HG02588 (cell line): Measurements from ENCODE around the gene TPSB2.

Source experiments
- ATAC-seq: cut with Tn5 transposase; IDR thresholded peaks from one replicate; pipeline ENCODE4 v1.9.1; 2021; ENCODE audit warnings: mild to moderate bottlenecking, moderate library complexity; ENCODE audit not compliant: unreplicated experiment

TPSB2 gene

DNA sequence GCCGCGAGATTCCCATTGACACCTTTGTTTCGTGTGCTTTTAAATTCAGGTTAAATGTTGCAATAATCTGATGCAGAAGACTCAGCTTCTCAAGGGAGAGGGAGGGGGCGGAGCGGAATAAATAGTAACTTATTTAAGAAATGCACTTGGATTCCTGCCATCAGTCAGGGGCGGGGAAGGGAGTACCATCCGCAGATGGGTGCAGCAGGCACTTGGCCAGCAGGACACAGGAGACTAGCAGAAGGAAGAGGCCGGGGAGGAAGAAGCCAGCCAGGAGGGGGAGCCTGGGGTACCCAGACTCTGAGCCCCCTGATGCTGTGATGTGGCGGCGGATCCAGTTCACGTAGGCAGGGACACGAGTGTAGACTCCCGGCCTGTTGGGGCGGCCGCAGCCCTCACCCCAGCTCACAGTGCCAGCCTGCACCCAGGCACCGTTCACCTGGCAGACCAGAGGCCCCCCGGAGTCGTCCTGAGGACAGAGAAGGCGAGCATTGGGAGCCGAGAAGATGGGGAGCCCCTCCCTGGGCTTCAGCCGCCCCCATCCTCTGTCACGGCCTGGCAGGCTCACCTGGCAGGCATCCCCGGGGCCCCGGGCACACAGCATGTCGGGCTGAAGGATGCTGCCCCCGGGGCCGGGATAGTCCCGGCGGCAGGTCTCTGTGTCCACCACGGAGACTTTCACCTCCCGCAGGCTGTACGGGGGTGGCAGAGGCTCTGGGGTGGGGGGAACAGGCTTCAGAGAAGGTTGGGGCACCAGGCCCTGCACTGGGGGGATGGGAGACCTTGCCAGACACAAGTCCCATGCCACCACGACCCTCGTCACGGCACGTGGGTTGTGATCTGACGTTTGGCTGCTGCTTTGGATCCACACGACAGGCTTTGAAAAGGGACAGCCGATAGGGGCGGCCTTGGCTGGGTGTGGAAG is 8.1 kb downstream of the TPSB2 start:
- ATAC-seq, result no peak

GRCh38 chr16:1220841-1221627 is 8.9 kb downstream of the TPSB2 start:
- no peak for ATAC-seq

- no peak for ATAC-seq
Measured at GRCh38 chr16:1220098-1220728, 9.8 kb downstream of the TPSB2 start.

DNA sequence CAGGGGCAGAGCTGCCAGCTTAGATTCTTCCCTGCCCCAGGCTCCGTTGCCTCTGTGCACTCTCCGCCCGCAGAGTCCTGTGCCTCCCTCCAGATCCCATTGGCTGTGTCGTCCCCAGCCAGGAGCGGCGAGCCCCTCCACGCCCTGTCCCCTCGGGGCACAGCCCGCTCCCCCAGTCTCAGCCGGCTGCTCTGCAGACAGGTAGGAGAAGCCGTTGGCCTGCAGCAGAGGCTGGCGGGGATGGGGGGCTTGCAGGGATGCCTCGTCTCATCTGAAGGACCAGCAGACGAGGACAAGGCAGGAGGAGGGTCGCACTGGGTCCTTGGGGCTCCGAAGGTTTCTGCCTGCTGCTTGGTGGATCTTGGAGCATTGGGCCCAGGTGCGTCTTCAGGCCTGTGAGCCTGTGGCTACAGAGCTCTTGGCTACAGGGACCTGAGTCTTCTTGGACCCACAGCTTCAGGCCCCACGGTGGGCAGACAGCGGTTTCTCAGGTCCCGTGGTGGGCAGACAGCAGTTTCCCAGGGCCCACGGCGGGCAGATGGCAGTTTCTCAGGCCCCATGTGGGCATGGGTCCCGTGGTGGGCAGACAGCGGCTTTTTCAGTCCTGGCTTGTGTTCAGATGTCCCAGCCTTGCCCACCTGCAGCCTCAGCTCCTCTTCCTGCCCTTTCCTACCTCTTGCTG is 10.9 kb downstream of the TPSB2 start:
- ATAC-seq, result no peak

DNA sequence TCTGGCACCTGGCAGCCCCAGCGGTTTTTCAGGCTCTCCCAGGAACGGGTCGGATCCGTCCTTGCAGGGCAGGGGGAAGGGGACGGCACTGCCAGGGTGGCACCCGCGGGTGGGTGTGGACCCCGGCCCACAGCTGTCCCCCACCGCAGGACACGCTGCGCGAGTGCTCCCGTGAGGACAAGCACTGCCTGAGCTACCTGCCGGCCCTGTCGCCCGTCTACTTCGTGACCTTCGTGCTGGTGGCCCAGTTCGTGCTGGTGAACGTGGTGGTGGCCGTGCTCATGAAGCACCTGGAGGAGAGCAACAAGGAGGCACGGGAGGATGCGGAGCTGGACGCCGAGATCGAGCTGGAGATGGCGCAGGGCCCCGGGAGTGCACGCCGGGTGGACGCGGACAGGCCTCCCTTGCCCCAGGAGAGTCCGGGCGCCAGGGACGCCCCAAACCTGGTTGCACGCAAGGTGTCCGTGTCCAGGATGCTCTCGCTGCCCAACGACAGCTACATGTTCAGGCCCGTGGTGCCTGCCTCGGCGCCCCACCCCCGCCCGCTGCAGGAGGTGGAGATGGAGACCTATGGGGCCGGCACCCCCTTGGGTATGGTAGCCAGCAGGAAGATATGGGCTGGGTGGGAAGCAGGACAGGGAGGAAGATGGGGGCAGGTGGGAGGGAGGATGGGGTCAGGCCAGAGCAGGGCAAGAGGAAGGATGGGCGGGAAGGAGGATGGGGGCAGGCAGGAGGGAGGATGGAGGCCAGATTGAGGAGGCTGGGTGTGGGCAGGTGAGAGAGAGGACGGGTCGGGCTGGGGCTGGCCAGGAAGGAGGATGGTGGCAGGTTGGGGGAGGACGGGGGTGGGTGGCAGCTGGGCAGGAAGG is 11.7 kb downstream of the TPSB2 start:
- ATAC-seq, result no peak

DNA sequence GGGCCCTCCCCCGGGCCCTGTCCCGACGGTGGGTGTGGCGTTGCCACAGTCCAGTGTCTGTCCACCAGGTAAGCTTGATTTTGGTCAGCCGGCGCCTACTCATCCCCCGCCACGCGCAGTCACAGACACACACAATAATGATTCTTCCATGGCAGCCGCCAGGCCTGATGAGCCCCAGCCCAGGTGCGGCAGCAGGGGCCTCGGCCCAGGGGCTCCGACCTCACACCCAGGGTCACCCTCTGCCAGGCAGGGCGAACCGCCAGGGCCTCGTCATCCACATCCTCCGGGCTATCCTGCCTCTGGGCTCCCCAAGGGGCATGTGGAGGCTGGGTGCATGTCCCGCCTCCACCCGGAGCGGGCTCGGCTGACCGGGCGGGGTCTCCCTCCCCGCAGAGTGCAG is 12.5 kb downstream of the TPSB2 start:
- no peak for ATAC-seq

DNA sequence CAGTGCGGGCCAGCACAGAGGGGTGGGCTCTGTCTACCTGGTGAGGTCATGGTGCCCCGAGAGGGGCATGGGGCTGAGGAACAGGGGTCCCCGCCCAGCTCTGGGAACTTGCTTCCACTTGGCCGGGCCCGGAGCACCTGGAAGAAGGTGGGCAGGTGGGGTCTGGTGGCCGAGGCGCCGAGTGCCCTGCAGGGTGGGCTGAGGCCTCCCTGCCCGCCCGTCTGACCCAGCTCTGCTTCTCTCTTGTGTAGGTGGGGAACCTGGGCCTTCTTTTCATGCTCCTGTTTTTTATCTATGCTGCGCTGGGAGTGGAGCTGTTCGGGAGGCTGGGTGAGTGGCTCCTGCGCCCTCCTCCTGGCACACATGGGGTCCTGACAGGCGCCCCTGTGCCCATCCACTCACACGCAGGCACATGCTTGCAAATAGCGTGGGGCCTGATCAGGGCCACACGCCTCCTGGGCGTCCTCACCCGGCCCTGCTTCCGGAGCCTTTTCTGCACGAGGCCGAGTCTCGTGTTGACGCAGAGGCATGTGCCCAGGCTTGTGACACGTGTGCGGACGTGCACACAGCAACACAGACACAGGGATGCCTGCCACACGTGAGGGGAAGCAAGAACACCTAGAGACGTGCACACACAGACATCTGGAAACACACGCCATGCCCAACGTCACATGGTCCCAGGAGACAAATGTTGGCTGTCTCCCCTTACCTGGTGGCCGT is 13.1 kb downstream of the TPSB2 start:
- no peak for ATAC-seq

DNA sequence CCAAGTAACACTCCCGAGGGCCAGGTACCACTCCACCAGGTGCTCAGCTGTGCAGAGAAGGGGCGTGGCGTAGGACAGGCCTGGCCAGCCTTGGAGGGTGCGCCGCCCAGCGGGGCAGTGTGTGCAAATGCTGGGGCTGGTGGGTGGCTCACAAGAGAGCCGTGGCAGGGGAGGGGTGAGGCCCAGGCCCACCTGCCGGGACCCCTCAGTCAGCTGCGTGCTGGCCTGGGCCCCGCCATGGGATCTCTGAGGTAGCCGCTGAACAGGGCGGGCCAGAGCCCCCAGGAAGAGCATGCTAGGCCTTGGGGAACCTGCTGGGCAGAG is 13.7 kb downstream of the TPSB2 start:
- no peak for ATAC-seq

- ATAC-seq, result no peak
Measured at GRCh38 chr16:1215574-1216295, 14.2 kb downstream of the TPSB2 start.

DNA sequence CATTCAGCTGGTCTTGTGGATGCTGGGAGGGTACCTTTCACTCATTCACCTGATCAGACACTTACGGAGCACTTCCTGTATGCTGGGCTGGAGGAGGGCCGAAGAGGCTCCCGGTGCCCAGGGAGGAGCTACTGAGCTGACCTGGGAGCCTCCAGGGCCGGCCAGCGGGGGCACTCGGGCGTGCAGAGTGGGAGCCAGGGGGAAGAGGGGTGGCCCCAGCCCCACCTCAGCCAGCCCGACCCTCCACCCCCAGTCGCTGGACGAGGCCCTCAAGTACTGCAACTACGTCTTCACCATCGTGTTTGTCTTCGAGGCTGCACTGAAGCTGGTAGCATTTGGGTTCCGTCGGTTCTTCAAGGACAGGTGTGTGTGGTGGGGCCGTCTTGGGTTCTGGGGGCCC is 15.3 kb downstream of the TPSB2 start:
- ATAC-seq, result no peak

- ATAC-seq, result no peak
Measured at GRCh38 chr16:1213796-1214372, 16.1 kb downstream of the TPSB2 start.

DNA sequence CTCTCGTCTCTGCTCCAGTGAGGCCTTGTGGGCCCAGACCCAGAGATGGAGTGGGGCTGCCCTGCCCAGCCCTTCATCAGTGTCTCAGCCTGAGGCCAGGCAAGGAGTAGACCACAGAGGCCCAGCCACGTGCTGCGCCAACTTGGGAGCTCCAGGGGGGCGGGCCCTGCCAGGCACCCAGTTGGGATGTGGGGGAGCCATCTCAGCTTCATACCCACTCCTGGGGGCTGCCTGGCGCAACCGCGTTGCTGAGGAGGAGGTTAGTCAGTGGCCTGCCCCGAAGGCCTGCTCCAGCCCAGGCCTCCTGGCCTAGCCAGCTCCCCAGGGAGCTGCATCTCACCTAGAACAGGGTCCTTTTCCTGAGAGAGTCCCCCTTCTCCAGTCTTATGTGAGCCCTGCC is 16.8 kb downstream of the TPSB2 start:
- ATAC-seq, result no peak

- ATAC-seq, result no peak
Measured at GRCh38 chr16:1212616-1213194, 17.3 kb downstream of the TPSB2 start.

DNA sequence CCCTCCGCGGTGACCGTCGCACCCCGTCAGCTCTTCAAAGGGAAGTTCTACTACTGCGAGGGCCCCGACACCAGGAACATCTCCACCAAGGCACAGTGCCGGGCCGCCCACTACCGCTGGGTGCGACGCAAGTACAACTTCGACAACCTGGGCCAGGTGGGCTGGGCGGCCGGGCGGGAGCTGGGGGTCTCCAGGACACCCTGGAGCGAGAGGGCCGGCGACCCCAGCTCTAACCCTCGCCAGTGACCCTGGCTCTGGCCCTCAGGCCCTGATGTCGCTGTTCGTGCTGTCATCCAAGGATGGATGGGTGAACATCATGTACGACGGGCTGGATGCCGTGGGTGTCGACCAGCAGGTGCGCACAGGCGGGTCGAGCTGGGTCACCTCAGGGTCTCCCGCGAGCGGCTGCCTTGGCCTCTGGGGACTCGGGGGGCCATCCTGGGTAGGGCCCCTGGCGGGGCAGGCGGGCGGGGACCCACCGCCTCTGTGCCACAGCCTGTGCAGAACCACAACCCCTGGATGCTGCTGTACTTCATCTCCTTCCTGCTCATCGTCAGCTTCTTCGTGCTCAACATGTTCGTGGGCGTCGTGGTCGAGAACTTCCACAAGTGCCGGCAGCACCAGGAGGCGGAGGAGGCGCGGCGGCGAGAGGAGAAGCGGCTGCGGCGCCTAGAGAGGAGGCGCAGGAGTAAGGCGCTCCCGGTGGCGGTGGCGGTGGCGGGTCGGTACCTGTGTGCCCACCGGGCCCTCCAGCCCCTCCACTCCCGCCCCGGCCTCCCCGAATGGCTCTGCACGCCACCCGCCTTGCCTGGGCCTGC is 18.3 kb downstream of the TPSB2 start:
- ATAC-seq, result no peak

- ATAC-seq, result no peak
Measured at GRCh38 chr16:1210461-1210860, 19.5 kb downstream of the TPSB2 start.

DNA sequence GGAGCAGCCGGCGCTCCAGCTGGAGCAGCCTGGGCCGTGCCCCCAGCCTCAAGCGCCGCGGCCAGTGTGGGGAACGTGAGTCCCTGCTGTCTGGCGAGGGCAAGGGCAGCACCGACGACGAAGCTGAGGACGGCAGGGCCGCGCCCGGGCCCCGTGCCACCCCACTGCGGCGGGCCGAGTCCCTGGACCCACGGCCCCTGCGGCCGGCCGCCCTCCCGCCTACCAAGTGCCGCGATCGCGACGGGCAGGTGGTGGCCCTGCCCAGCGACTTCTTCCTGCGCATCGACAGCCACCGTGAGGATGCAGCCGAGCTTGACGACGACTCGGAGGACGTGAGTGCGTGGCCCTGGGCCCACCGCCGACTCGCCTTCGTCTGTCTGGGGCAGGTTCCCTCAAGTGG is 20.9 kb downstream of the TPSB2 start:
- no peak for ATAC-seq

DNA sequence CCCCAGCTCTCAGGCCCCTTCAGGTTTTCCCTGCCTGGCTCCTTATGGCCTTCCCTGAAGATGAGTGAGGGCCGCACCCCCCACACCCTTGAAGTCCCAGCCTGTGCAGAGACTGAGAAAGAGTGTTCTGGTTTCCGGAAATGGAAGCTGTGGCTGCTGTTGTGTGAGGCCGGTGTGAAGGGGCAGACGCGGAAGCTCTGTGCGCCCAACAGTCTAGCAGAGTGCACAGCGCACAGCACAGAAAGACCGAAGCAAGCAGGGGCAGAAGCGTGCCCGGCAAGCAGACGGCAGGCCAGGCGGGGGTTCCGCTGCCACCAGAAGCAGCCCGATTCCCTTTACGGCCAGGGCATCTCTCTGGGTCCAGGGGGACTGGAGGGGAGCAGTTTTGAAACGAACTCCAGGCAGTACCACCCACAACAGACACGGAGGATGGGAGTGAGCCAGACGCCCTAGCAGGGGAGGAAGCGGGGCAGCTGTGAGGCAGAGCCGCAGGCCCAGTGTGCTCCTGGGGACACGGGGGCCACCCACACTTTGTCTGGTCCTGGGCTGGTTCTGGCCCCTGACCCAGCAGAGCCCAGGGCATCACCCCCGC is 21.6 kb downstream of the TPSB2 start:
- no peak for ATAC-seq
